HepG2 (cell line): ENCODE measurements around the gene CARD8. TPM values are rescaled to one million over a fixed set of nuclear protein-coding genes. Genes with fewer than 3 reads are reported as not detected.
A peak's percentile ranks its signal among the peaks of the same experiment; 100 is the strongest.

ENCODE experiments used
- AGO1 ChIP-seq: fragments of 200-400 bp; formaldehyde crosslinking; IDR thresholded peaks from 2 replicates; pipeline ENCODE4 v1.6.1; 2017; ENCODE audit warnings: mild to moderate bottlenecking, low read depth, low read length, moderate library complexity; ENCODE audit not compliant: poor library complexity, severe bottlenecking
- ATF6 ChIP-seq: sonication (generic); formaldehyde crosslinking; conservative IDR thresholded peaks from 2 replicates; pipeline ENCODE4 v1.4.0; 2020; ENCODE audit warnings: missing genetic modification reagents
- DMAP1 ChIP-seq: IDR thresholded peaks from 2 replicates; pipeline ENCODE4 v1.6.1; 2016
- ELF1 ChIP-seq: sonication (generic); formaldehyde crosslinking; IDR thresholded peaks from 2 replicates; pipeline ENCODE4 v1.4.0; 2020; ENCODE audit warnings: missing genetic modification reagents
- HMGXB4 ChIP-seq, 2 experiments: sonication (generic) in 1 of 2; formaldehyde crosslinking in 1 of 2; IDR thresholded peaks; 2 replicates each; pipeline versions ENCODE4 v1.4.0 to v1.6.1; 2018 to 2020; ENCODE audit warnings: missing genetic modification reagents in 2 of 2, borderline replicate concordance in 1 of 2, low read depth in 1 of 2, mild to moderate bottlenecking in 1 of 2, missing biosample characterization in 1 of 2
- NRL ChIP-seq: sonication (generic); formaldehyde crosslinking; IDR thresholded peaks from 2 replicates; pipeline ENCODE4 v1.5.0; 2020; ENCODE audit warnings: missing genetic modification reagents, mild to moderate bottlenecking, moderate library complexity, borderline replicate concordance
- PAX8 ChIP-seq: sonication (generic); formaldehyde crosslinking; IDR thresholded peaks from 2 replicates; pipeline ENCODE4 v1.8.0; 2022; ENCODE audit warnings: mild to moderate bottlenecking, missing genetic modification reagents, borderline replicate concordance
- RBM39 ChIP-seq: fragments of 200-400 bp; formaldehyde crosslinking; IDR thresholded peaks from one replicate; pipeline ENCODE4 v1.6.1; 2018; ENCODE audit warnings: antibody characterized with exemption, mild to moderate bottlenecking, low read depth, low read length; ENCODE audit not compliant: poor library complexity, severe bottlenecking
- SAP130 ChIP-seq: IDR thresholded peaks from 2 replicates; pipeline ENCODE4 v1.6.1; 2016; ENCODE audit warnings: low read depth
- ZBTB14 ChIP-seq: sonication (generic); formaldehyde crosslinking; IDR thresholded peaks from 2 replicates; pipeline ENCODE4 v1.4.0; 2020; ENCODE audit warnings: missing genetic modification reagents
- ZBTB20 ChIP-seq: sonication (generic); formaldehyde crosslinking; IDR thresholded peaks from 2 replicates; pipeline ENCODE4 v1.8.1; 2023; ENCODE audit warnings: missing genetic modification reagents, low read depth, mild to moderate bottlenecking, borderline replicate concordance
- ZBTB4 ChIP-seq: sonication (generic); formaldehyde crosslinking; IDR thresholded peaks from 2 replicates; pipeline ENCODE4 v1.4.0; 2020; ENCODE audit warnings: missing genetic modification reagents, mild to moderate bottlenecking, borderline replicate concordance
- ZFP82 ChIP-seq: sonication (generic); formaldehyde crosslinking; IDR thresholded peaks from 2 replicates; pipeline ENCODE4 v1.5.1; 2020; ENCODE audit warnings: mild to moderate bottlenecking, missing genetic modification reagents, borderline replicate concordance
- ZNF10 ChIP-seq: sonication (generic); formaldehyde crosslinking; IDR thresholded peaks from 2 replicates; pipeline ENCODE4 v1.4.0; 2020; ENCODE audit warnings: mild to moderate bottlenecking, low read depth, missing genetic modification reagents, borderline replicate concordance
- ZNF12 ChIP-seq: sonication (generic); formaldehyde crosslinking; IDR thresholded peaks from 2 replicates; pipeline ENCODE4 v1.5.0; 2020; ENCODE audit warnings: missing genetic modification reagents
- ZNF207 ChIP-seq: fragments of 450-650 bp; IDR thresholded peaks from 2 replicates; pipeline ENCODE4 v1.6.1; 2016; ENCODE audit warnings: antibody characterized with exemption, borderline replicate concordance
- ZNF782 ChIP-seq: sonication (generic); formaldehyde crosslinking; IDR thresholded peaks from 2 replicates; pipeline ENCODE4 v1.4.0; 2020; ENCODE audit warnings: missing genetic modification reagents, mild to moderate bottlenecking, borderline replicate concordance
- ZNF790 ChIP-seq: sonication (generic); formaldehyde crosslinking; IDR thresholded peaks from 2 replicates; pipeline ENCODE4 v1.8.0; 2022; ENCODE audit warnings: missing genetic modification reagents, mild to moderate bottlenecking, borderline replicate concordance
- polyA plus RNA-seq, 8 experiments: library from polyadenylated mRNA; depleted of rRNA in 3 of 8; stranded (reverse) in 7 of 8; unstranded in 1 of 8; fragments of >200 nt; fragmentation: Illumina TruSeq in 4 of 8; extraction: Trizol in 4 of 8; gene quantifications; 2 replicates each; pipeline versions ENCODE4 v1.2.1 to v1.2.3, GENCODE V29; 2011 to 2016; ENCODE audit warnings: low read depth in 4 of 8, missing spikeins in 1 of 8, mixed read lengths in 1 of 8; ENCODE audit not compliant: insufficient read depth in 1 of 8
- total RNA-seq, 5 experiments: library from RNA; depleted of rRNA; stranded (reverse); fragments of >200 nt; fragmentation: Illumina TruSeq; extraction: Trizol; gene quantifications; 2 replicates each; pipeline ENCODE4 v1.2.3, GENCODE V29; 2016; ENCODE audit warnings: low read depth in 1 of 5

Gene CARD8
- total and polyA plus RNA-seq, 2 of the 13 experiments (the other 11 are each of a cell fraction or from before 2014, with no cell fraction given): 15.0 to 19.2 TPM

- peak; percentile 71 for TF ChIP-seq ZBTB14 (CRISPR knock-in tag)
- TF ChIP-seq ZNF782 (CRISPR knock-in tag): no peak
- TF ChIP-seq ZNF790: peak; percentile 74; the same call in 1 of the 2 replicates
- TF ChIP-seq SAP130: peak; percentile 95
- TF ChIP-seq DMAP1 (CRISPR knock-in tag): peak; percentile 70; the same call in 1 of the 2 replicates
- no peak for TF ChIP-seq PAX8
- TF ChIP-seq ZFP82 (CRISPR knock-in tag): peak; percentile 35; the same call in 1 of the 2 replicates
- TF ChIP-seq ZBTB4 (CRISPR knock-in tag): no peak
- no peak for TF ChIP-seq ZNF207
- peak; percentile 58 for TF ChIP-seq ELF1 (CRISPR knock-in tag)
- TF ChIP-seq AGO1: no peak
- TF ChIP-seq ZNF10 (CRISPR knock-in tag): no peak
- peak; percentile 31 to 66 for TF ChIP-seq HMGXB4 (CRISPR knock-in tag; IDR thresholded peaks at IDR 0.05; ENCODE audit: borderline replicate concordance in 1 of 2, low read depth in 1 of 2)
- no peak for TF ChIP-seq ZNF12 (CRISPR knock-in tag)
- TF ChIP-seq ZBTB20 (CRISPR knock-in tag): no peak; the same call in 1 of the 2 replicates
- peak; percentile 22 for TF ChIP-seq RBM39
- TF ChIP-seq ATF6: no peak
- 0 out of 2 replicates have a peak, but pooled peaks have one; percentile 49 for TF ChIP-seq NRL (CRISPR knock-in tag)
These were observed 85.5 kb downstream of the CARD8 start, which contains the start of the genes LIG1 and ZSWIM9 (continued) for GRCh38 chr19:48169939-48170803.
